Endothelial cell (in vitro differentiated cells): ENCODE data around the gene SKP1. TPM values are rescaled to one million over a fixed set of nuclear protein-coding genes. Genes with fewer than 3 reads are reported as not detected.

Experiments used
- DNase-seq: peaks from one replicate; pipeline ENCODE4 v3.0.0; 2021; ENCODE audit warnings: low spot score
- H3K27ac Mint-ChIP-seq: one replicate; pipeline ENCODE4 v1.8.0; 2021; ENCODE audit warnings: mixed read lengths, inconsistent platforms; ENCODE audit not compliant: unreplicated experiment
- H3K27me3 Mint-ChIP-seq: one replicate; pipeline ENCODE4 v1.8.0; 2021; ENCODE audit warnings: mild to moderate bottlenecking, moderate library complexity, mixed read lengths, inconsistent platforms; ENCODE audit not compliant: unreplicated experiment
- H3K36me3 Mint-ChIP-seq: one replicate; pipeline ENCODE4 v1.8.0; 2021; ENCODE audit warnings: mild to moderate bottlenecking, low read depth, mixed read lengths, inconsistent platforms; ENCODE audit not compliant: unreplicated experiment
- H3K4me1 Mint-ChIP-seq: one replicate; pipeline ENCODE4 v1.8.0; 2021; ENCODE audit warnings: mild to moderate bottlenecking, mixed read lengths, inconsistent platforms; ENCODE audit not compliant: unreplicated experiment
- H3K4me3 Mint-ChIP-seq: one replicate; pipeline ENCODE4 v1.8.0; 2021; ENCODE audit warnings: mild to moderate bottlenecking, mixed read lengths, inconsistent platforms; ENCODE audit not compliant: unreplicated experiment
- H3K9me3 Mint-ChIP-seq: one replicate; pipeline ENCODE4 v1.8.0; 2021; ENCODE audit warnings: mixed read lengths, inconsistent platforms; ENCODE audit not compliant: unreplicated experiment
- total RNA-seq: library from RNA; stranded (reverse); fragmentation: NEBNext Ultra II Directional; extraction: Animal tissue kit (Norgen Biotek cat#: 25700); gene quantifications from one replicate; pipeline ENCODE4 v1.2.1, GENCODE V29; 2021; ENCODE audit not compliant: unreplicated experiment
- TF ChIP-seq, protein P1 (sequence below): fragments of 200-600 bp; sonication (generic); IDR thresholded peaks from one replicate; pipeline ENCODE4 v1.5.0; 2021; ENCODE audit warnings: antibody characterized with exemption; ENCODE audit not compliant: unreplicated experiment

The SKP1 gene
- total RNA-seq, 1 donor from 2014 or later: 471 TPM

DNA sequence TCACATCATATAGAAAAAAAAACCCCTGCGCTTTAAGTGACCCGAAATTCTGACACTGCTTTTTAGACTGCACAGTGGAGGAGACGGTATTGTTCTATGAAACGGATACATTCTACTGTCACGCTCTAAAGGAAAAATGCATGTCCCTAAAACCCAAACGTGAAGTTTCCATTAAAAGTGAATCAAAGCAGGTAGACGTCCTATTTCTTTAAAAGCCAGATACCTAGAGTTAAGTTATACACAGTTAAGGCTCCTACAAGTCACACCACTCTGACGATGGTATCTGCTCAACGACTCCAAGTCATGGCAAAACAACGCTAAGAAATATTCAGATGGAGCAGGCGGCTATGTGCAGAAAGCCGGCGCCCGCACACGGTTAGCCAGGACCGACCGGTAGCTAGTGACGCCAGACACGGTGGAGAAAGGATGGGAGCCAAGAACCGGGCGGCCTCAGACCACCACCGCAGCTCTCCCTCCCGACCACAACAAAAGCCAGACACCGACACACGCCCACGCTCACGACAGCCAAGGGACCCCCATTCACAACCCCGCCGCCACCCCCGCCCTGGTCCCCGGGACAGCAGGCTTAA lies 734 bp downstream of the SKP1 start:
- H3K4me3 Mint-ChIP-seq: peak overlapping the region; percentile 99
- peak overlapping the region; percentile 94 for H3K27ac Mint-ChIP-seq
- H3K27me3 Mint-ChIP-seq: peaks cover 5% of the 10 kb centered on the region
- no peaks in the 10 kb centered on the region for H3K9me3 Mint-ChIP-seq
- TF ChIP-seq, protein P1, sequence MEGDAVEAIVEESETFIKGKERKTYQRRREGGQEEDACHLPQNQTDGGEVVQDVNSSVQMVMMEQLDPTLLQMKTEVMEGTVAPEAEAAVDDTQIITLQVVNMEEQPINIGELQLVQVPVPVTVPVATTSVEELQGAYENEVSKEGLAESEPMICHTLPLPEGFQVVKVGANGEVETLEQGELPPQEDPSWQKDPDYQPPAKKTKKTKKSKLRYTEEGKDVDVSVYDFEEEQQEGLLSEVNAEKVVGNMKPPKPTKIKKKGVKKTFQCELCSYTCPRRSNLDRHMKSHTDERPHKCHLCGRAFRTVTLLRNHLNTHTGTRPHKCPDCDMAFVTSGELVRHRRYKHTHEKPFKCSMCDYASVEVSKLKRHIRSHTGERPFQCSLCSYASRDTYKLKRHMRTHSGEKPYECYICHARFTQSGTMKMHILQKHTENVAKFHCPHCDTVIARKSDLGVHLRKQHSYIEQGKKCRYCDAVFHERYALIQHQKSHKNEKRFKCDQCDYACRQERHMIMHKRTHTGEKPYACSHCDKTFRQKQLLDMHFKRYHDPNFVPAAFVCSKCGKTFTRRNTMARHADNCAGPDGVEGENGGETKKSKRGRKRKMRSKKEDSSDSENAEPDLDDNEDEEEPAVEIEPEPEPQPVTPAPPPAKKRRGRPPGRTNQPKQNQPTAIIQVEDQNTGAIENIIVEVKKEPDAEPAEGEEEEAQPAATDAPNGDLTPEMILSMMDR: no peak
- H3K36me3 Mint-ChIP-seq: peaks cover 14% of the 10 kb centered on the region
- no peak for DNase-seq
- H3K4me1 Mint-ChIP-seq: peaks cover 8% of the 10 kb centered on the region

DNA sequence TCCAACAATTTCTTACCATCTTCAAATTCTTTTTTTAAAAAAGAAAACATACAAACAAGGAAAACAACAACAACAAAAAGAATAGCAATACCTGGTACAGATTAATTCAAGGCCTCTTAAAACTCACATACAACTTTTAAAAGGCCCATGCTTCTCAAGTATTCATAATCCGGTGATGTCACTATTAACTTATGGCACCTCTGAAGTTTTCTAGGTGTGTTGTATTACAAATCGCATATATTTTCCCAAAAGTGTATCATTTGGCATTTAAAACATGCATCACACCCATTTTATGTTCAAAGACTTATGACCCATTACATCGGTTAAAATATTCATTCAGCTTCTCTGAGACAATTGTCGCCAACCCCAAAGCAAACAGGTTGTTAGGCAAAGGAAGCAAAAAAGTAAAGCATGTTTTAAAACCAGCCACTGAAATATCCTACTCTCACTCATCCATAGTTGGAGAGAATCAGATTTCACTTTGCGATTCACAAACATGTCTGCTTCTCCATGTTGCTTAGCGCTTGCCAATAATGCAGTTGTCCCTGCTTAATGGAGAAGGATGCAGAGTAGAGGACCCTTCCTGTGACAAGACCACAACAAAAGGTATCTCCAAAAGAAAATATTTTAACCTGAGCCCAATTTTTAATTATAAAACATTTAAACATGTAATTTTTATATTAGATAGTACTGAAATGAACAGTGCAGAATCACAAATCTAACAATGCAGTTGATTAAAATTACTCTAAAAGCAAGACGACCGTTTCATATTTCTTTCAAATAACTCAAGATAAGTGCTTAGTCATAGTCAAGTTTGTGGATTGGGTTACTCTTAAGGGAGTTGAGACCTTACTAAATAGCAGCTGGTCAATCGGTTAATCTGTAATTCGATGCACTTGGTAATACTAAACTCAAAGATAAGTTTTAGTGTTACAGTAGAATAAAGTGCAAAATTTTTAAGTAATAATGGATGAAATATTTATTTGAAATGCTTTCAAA lies 1.6 kb downstream of the SKP1 start:
- TF ChIP-seq, protein P1: no peak
- peaks cover 8% of the 10 kb centered on the region for H3K4me1 Mint-ChIP-seq
- DNase-seq: no peak
- peaks cover 5% of the 10 kb centered on the region for H3K27me3 Mint-ChIP-seq
- peak overlapping the region; percentile 99 for H3K4me3 Mint-ChIP-seq
- H3K27ac Mint-ChIP-seq: peak overlapping the region; percentile 64
- no peaks in the 10 kb centered on the region for H3K9me3 Mint-ChIP-seq
- H3K36me3 Mint-ChIP-seq: peaks cover 22% of the 10 kb centered on the region

DNA sequence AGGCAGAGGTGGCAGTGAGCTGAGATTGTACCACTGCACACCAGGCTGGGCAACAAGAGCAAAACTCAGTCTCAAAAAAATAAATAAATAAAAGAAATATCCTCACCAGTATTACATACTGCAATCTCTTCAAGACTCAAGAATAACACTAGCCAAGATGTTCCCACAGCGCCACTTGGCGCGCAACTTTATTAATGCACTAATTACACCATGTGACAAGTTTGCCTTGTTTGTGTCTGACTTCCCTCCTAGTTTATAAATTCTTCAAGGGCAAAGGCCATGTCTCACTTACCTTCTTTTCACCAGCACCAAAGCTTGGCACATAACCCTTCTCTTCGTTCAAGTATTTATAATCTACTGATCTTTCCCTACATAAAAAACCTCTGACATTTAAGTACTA lies 4.8 kb downstream of the SKP1 start:
- Mint-ChIP-seq H3K4me3 (peak overlapping the region; percentile 17), H3K36me3 (peaks cover 35% of the 10 kb centered on the region), H3K27me3 (peaks cover 5% of the 10 kb centered on the region), H3K9me3 (no peaks in the 10 kb centered on the region), H3K4me1 (peaks cover 8% of the 10 kb centered on the region), H3K27ac (no peak overlapping the region)
- TF ChIP-seq, protein P1: no peak
- no peak for DNase-seq

DNA sequence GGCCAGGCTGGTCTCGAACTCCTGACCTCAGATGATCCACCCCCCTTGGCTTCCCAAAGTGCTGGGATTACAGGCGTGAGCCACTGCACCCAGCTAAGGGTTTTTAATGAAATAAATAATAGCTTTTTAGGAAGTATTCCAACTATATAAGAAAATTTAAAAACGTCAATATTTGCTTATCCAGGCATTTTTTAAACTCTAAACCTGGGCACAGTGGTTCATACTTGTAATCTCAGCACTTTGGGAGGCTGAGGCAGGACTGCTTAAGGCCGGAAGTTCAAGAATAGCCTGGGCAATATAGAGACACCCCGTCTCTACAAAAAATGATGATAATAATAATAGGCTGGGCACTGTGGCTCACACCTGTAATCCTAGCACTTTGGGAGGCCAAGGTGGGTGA lies 14.2 kb downstream of the SKP1 start:
- Mint-ChIP-seq H3K27ac (no peak overlapping the region), H3K27me3 (no peaks in the 10 kb centered on the region), H3K36me3 (peaks cover 51% of the 10 kb centered on the region), H3K4me1 (no peaks in the 10 kb centered on the region), H3K9me3 (no peaks in the 10 kb centered on the region), H3K4me3 (no peak overlapping the region)
- TF ChIP-seq, protein P1: no peak
- DNase-seq: no peak
